Stimulated activated CD8-positive, alpha-beta memory T cell treated with anti-CD3 and anti-CD28 coated beads, Interleukin-15, amount 100 ng/mL, for 24 hours (primary cell): ENCODE data around the gene DUSP9.

Experiments
- DNase-seq: peaks from one replicate; pipeline ENCODE4 v3.0.0-alpha.2; 2020; ENCODE audit warnings: low read depth

DUSP9 gene

GRCh38 chrX:153637121-153638040 is 9.6 kb upstream of the DUSP9 start:
- DNase-seq: no peak

GRCh38 chrX:153638041-153638371 is 9.0 kb upstream of the DUSP9 start:
- no peak for DNase-seq

DNA sequence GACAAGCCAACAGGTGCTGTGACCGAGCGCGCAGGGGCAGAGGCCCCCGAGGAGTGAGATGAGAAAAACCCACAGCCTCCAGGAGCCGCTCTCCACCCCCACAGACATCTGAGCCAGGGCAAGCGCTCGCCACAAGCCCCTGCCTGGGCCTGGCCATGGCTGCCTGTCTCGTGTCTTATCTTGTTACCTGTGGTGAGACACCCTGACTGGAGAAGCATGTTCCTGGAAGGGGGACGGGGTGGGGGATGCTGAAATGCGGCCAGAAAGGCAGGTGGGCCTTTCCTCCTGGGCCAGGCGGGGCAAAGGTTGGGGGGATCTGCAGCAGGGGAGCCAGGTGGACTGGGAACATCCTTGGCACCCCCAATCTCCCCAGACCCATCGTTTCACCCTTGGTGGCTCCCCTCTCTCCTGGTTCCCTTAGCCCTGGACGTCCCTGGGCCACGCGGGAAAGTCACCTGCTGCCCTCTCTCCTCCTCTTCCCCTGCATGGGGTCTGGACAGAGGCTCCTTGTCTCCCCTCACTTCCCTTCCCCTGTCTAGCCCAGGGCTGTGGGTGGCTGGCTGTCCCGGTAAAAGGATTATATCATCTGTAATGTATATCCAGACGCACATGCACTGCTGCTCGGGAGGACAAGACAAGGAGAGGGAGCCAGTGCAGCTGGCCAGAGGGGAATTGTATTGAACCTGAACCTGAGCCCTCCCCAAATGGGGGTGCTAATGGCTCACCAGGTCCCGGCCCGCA is 8.4 kb upstream of the DUSP9 start:
- DNase-seq: no peak

DNA sequence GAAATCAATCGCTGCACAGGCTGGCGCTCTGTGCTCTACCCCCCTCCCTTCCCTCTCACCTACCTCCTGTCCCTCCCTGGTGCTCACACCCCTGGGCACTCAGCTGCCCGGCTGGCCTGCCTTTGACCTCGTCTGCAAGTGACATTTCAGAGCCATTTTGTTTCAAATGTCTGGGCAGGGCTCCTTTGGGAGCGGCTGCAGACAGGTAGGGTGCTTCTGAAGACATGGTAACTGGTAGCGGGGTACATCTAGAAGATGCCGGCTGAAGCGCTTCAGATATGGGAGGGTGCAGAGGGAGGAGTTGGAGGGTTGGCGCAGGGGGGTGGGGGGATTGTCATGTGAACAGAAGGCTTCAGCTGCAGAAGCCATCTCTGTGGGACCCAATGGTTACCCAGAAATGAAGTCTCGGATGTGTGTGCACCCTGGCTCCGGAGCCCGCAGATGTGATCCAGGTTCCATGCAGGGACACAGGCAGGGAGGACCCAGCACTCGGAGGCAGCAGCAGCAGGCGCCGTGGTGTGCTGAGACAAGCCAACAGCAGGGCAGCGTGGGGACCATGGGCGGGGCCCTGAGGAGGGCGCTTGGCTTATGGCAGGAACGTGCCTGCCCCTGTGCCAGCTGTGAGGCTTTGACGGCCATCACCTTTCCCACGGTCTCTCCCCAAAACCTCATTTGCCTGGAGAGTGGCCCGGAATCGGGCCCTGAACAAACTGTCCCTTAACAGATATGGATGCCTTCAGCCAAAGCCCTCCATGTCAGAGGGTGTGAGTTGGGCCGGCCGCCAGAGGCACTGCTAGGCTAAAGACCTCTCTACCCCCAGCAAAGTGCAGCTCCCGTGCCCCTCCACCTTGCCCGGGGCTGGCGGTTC is 7.6 kb upstream of the DUSP9 start:
- DNase-seq: no peak

- DNase-seq: no peak
Observed at GRCh38 chrX:153640045-153640686, 6.8 kb upstream of the DUSP9 start.

DNA sequence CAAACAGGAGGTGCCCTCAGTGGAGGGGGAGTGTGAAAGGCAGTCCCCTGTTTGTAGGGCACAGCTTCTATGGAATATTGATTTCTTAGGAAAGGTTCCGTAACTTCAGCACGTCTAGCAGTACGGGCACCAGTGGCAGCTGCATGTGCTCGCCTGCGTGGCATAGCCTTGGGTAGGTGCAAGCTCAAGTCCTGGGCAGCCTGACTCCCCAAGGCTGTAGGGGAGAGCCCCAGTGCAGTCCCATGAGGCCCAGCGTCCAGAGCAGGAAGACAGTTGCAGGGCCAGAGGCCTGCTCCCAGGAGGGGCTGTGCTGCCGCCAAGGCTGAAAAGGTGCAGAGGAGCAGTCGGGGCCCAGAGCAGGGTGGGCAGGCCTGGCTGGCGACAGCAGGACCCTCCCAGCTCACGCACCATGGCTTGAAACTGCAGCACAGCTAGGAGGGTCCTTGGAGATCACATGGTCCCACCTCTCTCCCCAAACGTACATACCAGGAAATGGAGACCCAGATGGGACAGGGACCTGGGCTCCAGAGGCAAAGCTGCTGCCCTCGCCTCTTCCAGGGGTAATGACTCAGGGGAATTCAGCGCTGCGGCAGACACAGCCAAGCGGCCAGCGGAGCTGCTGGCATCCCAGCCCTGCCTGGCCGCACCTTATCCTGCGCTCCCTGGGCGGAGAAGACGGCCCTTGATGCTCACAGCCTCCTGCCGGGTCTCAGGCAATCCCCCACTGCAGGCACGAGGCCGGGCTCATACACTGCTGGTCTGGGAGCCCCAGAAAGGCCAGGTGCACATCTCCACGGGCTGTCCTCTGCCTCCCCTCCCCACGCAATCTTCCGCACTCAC is 6.0 kb upstream of the DUSP9 start:
- no peak for DNase-seq

DNA sequence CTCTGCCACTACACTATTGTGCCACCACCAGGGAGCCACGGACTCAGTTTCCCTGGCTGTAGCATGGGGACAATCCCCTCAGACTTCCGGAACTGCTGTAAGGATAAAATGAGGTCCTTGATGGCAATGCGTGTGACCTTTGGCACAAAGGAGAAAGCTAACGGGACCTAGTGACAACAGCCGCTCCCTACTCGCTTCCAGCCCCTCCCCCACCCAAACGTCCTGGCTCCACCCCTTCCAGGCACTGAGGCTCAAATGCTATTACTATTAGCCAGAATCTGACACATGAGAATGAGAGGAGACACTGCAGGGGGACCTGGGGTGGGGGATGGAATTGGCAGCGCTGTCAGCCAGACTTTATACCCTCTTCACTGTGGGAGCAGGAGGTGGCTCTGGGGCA is 5.4 kb upstream of the DUSP9 start:
- no peak for DNase-seq

GRCh38 chrX:153642051-153642654 is 4.8 kb upstream of the DUSP9 start:
- no peak for DNase-seq

GRCh38 chrX:153642655-153643430 is 4.2 kb upstream of the DUSP9 start:
- DNase-seq: no peak

- DNase-seq: no peak
Observed at GRCh38 chrX:153643431-153644351, 3.3 kb upstream of the DUSP9 start.

DNA sequence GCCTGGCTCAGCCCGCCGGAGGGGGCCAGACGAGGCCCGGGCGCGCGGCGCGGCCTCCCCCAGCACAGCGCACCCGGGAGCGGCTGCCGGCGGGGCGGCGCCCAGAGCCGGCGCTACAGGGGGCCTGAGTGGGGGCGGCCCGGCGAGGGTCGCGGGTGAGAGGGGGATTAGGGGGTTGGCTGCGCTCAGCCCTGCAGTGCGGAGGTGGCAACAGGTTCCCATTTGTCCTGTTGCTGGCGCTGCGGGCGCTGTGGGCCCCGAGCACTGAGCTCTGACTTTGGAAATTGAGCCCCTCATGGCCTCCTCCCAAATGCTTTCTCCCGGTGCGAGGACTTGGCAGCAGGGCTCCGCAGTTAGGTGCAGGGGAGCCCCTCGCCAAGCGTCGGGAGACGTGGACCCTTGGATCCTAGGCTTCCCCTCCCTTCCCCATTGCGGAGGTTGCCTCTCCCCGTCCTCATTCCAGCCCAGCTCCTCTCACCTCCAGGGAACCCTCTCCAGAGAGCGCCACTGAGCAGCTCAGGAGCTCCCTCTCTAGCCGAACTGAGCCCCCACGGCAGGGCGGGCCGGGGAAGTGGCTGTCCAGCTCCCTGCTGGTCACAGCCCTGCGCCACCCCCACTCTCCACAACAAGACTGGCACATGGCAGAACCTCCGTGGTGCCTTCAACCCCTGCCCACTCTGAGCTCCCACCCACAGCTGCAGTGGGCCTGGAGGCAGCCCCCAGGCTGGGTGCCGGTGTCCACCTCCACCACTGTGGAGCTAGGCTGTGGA is 2.5 kb upstream of the DUSP9 start:
- no peak for DNase-seq

DNA sequence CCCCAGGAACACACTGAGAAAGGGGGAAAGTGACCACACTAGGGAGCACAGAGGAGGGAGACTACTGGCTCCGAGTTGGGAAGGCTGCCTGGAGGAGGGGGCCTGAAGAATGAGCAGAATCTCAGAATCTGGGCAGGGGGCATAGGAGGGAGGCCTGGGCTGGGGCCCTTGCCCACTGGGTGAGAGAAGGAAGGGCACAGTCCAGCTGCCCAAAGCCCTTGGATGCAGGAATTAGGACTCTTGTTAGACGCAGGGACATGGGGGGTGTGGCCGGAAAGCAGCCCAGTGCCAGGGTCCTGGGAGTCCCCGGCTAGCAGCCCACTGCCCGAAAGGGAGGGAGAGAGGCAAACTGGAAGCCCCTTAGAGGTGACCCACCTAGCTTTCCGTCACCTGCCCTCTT is 1.9 kb upstream of the DUSP9 start:
- no peak for DNase-seq

- DNase-seq: no peak
Observed at GRCh38 chrX:153645921-153646488, 998 bp upstream of the DUSP9 start.

DNA sequence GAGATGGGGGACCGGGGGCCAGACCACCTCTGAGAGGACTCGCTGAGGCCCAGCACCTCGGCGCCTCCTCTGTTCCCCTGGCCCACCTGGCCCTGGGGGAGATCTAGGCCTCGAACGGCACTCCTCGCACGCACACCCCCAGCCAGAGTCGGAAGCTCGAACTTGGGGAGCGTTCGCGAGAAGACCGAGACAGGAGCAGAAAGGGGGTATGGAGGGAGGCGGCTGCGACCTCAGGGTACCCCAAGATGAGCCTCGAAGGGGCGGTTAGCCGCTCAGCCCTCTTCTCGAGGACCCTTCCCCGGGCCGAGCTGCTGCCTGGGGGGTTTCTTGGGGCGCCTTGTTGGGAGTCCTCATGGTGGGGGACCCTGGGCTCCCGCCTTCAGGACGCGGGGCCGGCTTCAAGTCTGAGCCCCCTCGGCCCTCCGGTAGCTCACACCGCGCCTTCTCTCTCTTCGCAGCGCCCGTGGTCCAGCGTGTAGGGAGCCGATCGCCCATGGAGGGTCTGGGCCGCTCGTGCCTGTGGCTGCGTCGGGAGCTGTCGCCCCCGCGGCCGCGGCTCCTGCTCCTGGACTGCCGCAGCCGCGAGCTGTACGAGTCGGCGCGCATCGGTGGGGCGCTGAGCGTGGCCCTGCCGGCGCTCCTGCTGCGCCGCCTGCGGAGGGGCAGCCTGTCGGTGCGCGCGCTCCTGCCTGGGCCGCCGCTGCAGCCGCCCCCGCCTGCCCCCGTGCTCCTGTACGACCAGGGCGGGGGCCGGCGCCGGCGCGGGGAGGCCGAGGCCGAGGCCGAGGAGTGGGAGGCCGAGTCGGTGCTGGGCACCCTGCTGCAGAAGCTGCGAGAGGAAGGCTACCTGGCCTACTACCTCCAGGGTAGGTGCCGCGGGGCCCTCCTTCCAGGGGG is 706 bp downstream of the DUSP9 start:
- DNase-seq: no peak

DNA sequence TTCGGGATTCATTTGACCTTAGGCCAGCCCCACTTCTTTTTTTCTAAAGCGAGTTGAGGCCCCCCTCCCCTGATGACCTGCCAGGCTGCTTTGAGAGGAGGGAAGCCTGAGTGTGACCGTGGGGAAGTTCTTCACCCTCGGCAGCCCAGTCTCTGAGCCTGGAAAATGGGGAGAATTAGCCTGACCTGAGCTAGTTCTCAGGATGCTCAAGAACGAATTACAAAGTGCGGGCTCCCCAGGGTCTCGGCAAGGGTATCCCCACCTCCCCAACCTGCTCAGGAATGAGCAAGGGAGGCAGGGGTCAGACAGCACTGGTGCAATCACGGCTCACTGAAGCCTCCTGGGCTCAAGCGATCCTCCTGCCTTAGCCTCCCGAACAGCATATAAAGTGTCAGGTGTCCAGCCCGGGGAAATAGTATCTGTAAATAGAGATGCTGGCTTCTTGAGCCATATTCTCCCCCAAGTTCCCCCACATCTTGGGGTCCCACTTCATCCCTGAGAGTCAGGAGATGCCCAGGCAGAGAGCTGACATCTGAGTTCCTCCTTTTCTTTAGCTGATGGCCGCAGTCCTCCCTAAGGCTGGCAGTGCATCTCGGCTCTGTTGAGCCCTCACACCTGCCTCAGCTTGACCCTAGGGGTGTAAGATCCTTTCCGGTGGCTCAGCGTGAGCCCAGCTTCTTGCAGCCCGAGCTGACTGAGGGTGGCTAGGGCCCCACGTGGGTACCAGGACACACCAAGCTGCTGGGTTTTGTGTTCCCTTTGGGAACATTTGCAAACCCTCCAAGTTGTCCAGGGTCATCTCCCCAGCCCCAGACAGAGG is 1.6 kb downstream of the DUSP9 start:
- DNase-seq: no peak
